Breast epithelium (tissue), 3 donors: ENCODE results near the gene GID8.

Experiments
- POLR2A ChIP-seq: fragments of 450-650 bp; IDR thresholded peaks from one replicate; pipeline ENCODE4 v1.6.1; 2016; ENCODE audit warnings: antibody characterized with exemption, mild to moderate bottlenecking, moderate library complexity
- TF ChIP-seq, protein P1 (sequence below), 3 donors: fragments of 450-650 bp; IDR thresholded peaks; one replicate each; pipeline ENCODE4 v1.5.1; 2016 to 2017; ENCODE audit warnings: antibody characterized with exemption in 3 of 3, mild to moderate bottlenecking in 3 of 3, moderate library complexity in 3 of 3

DNA sequence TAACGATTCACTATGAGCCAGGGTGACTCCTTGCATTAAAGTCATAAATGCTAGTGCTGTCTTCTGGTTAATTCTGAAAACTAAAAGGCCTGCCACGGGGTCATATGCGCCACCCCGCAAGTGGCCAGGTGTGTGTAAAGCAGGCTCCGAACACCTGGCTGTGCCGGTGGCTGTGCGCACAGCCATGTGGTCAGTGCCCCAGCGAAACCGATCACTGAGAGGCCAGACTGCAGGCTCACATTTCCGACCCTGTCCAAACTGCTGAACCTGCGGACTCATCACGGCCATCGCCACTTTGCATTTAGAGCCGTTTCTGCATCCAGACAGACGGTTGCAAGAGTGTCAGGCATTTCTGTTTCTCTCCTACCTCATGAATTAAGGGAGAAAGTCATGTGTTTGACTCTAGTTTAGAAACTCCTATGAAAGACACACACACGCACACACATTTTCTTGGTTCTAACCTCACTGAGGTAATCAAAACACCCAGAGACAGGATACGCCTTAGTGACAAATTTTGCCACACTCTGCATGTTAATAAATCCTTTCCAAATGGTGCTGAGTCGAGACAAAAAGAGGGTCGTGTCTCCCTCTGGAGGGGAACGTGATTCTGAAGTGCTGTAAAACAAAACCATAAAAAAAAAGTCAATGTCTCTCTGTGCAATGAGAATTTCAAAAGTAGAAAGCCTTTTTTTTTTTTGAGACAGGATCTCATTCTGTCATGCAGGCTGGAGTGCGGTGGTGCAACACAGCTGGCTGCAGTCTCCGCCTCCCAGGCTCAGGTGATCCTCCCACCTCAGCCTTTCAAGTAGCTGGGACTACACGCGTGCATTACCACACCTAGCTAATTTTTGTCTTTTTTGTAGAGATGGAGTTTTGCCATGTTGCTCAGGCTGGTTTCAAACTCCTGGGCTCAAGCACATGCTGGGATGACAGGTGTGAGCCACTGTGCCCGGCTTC is 45.3 kb upstream of the GID8 start:
- TF ChIP-seq, protein P1, sequence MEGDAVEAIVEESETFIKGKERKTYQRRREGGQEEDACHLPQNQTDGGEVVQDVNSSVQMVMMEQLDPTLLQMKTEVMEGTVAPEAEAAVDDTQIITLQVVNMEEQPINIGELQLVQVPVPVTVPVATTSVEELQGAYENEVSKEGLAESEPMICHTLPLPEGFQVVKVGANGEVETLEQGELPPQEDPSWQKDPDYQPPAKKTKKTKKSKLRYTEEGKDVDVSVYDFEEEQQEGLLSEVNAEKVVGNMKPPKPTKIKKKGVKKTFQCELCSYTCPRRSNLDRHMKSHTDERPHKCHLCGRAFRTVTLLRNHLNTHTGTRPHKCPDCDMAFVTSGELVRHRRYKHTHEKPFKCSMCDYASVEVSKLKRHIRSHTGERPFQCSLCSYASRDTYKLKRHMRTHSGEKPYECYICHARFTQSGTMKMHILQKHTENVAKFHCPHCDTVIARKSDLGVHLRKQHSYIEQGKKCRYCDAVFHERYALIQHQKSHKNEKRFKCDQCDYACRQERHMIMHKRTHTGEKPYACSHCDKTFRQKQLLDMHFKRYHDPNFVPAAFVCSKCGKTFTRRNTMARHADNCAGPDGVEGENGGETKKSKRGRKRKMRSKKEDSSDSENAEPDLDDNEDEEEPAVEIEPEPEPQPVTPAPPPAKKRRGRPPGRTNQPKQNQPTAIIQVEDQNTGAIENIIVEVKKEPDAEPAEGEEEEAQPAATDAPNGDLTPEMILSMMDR (IDR thresholded peaks at IDR 0.05): no peak
- no peak for TF ChIP-seq POLR2A
